DMS53 treated with DMSO at 0.1 percent for 48 hours (cell line): ENCODE results near the gene MYO9A.
"Not testable (repeated sequence)": the region's sequence is repeated elsewhere in the genome, so short reads cannot be mapped to it uniquely, and the experiment has no call there.

Experiments used
- DNase-seq: peaks from one replicate; lab custom pipeline; 2025; ENCODE audit not compliant: unreplicated experiment; lab: John Stamatoyannopoulos, UW

The MYO9A gene

DNA sequence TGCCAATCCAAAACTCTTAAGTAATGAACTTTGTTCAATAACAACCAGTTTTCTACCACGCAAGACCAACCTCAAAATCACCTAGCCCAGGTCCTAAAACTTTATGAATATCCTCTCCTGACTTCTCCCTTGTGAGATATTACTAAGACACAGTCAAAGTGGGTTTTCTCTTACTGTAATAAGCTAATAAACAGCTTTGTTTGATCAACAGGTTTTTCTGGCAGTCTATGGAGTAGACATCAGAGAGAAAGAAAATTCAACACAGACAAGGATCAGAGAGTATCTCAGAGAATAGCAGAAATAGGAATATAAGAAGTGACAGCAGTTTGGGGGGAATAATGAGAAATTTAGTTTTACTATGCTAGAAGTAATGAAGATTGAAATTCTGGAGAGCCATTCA is 228.0 kb downstream of the MYO9A start:
- DNase-seq = no peak

DNA sequence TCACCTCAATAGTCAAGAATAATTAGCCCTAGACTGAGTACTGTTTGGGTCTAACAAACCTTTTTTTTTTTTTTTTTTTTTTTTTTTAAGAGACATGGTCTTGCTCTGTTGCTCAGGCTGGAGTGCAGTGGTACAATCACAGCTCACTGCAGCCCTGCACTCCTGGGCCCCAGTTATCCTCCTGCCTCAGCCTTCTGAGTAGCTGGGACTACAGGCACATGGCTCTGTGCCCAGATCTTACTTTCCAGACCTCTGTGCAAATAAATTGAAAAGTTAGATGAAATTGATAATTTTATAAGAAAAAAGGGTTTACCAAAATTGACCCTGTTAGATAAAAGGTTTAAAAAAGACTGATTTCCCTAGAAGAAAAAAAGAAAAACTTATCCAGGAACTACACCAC is 228.6 kb downstream of the MYO9A start:
- no peak for DNase-seq

DNA sequence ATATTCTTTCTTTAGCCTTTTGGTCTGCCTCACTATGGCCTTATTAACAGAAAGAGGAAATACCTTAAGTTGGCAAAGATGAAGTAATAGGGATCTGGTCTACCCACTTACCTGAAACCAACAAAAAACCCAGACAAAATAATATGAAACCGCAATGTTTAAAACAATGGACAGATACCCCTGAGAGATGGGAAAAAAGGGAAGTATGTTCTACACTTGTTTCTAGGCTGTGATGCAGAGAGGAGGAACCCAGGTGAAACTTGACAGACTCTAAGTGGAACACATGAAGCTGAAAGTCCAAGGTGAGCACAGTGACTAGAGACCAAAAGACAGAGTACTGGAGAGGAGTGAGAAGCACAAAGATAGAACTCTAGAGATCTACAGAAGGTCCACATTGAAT is 229.2 kb downstream of the MYO9A start:
- DNase-seq = no peak

DNA sequence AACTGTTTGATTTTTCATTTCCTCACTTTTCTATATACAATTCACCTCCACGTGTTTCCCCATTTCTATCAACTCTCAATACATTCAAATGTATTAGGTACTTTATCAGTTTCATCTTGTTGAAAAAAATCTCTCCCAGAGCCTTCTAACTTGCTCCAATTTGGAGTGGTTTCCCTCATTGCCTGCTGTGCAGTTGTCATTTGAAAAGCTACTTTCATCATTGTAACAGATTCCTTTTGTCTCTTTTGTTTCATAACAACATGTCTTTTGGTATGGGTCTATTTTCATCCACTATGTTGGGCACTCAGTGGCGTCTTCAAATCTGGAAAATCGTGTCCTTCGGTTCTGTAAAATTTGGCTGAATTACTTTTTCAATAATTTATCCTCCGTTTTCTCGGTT is 232.6 kb downstream of the MYO9A start:
- no peak for DNase-seq

DNA sequence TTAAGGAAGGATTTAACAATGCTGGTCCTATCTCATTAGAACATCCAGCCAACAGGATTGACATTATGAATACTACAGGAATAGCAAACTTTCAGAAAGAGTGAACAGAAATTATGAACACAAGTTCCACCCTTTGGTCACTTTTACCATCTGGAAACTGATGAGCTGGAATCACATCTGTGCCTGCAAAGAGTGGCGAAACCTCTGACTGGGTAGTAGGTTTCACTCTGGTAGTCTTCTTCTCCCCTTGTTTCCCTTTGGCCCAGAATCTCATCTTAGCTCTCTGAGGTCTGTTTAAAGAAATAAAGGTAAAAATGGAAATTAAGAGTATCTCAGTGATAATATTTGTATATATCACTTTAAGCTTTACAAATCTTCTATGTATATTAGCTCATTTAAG is 234.5 kb downstream of the MYO9A start:
- no peak for DNase-seq

- no peak for DNase-seq
These were observed 237.7 kb downstream of the MYO9A start for GRCh38 chr15:71880276-71880675.

- no peak for DNase-seq
These were observed 243.7 kb downstream of the MYO9A start for GRCh38 chr15:71874245-71874644.

DNA sequence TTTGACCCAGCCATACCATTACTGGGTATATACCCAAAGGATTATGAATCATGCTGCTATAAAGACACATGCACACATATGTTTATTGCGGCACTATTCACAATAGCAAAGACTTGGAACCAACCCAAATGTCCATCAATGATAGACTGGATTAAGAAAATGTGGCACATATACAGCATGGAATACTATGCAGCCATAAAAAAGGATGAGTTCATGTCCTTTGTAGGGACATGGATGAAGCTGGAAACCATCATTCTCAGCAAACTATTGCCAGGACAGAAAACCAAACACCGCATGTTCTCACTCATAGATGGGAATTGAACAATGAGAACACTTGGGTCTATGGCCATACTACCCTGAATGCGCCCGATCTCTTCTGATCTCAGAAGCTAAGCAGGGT is 259.7 kb downstream of the MYO9A start:
- DNase-seq = not testable (repeated sequence)

DNA sequence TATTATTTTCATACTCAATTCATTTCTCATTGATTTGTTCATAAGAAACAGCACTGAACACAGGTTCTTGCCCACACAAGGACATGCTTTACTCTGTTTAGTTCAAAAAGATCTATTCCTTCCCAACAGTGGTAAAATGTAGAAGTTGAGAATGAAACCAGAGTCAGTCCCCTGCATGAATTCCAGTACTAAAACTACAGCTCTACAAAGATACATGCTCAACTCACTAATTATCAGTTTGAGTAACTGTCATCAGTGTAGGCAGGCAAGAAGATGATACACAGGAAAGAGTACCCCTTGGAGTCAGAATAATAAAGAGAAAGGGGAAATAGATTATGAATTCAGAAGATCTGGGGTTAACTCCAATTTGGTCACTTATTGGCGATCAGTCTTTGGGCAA is 264.4 kb downstream of the MYO9A start:
- DNase-seq = no peak

DNA sequence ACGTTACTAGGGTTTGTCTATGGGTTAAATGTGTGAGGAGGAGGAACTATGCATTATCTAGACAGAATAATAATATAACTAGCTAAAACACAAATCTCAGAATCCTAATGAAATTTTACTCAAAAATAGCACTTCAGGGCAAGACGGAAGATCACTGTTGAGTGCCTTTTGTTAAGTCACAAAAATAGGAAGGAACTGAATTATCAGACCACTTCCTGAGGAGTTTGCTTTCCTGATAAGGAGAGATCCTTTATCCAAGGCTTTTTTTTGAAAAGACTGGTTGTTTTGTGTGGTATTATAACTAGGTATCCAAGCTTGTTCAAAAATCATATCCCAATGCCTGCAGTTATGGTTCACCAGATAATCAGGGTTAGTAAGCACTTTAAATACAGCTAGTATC is 273.0 kb downstream of the MYO9A start:
- no peak for DNase-seq

DNA sequence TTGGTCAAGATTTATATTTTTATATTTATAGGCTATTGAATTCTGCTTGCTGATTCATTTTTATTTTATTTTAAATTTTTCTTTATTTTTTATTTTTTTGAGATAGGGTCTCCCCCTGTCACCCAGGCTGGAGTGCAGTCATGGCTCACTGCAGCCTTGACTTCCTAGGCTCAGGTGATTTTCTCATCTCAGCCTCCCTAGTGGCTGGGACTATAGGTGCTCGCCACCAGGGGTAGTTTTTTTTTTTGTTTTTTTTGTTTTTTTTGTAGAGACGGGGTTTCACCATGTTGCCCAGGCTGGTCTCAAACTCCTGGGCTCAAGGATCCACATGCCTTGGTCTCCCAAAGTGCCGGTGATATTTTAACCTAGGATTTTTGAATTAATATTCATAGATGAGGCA is 276.4 kb downstream of the MYO9A start:
- no peak for DNase-seq

GRCh38 chr15:71830981-71831380 is 287.0 kb downstream of the MYO9A start:
- no peak for DNase-seq

- no peak for DNase-seq
These were observed 291.8 kb downstream of the MYO9A start for GRCh38 chr15:71826196-71826595.

DNA sequence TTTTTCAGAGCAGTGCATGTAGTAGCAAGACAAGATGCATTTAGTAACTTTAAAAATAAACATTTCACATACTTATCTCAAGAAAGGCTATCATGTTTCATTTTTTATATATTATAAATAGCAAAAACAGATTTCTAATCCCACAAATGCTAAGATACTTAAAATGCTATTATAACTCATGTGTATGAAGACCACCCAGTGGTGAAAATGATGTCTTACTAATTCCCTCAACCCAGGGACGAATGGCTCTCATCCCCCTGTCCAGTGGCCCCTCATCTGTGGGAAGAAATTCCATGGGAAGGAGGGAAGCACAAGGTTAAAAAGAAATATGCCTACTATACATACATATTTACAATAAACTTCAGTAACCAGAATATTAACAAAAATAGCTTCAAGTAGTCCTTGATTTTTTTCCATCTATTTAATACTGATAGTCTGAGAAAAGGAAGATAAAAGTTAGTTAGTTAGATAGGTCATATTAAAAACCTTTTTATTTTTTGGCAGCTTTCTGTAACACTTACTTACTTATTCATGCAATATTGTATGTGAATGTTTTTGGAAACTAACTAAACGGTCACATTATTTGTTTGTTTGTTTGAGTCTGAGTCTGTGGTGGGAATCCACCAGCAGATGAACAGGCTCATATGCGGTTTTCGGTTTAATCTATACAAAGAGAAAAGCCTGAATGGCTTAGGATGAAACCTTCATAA is 292.8 kb downstream of the MYO9A start:
- DNase-seq = no peak

DNA sequence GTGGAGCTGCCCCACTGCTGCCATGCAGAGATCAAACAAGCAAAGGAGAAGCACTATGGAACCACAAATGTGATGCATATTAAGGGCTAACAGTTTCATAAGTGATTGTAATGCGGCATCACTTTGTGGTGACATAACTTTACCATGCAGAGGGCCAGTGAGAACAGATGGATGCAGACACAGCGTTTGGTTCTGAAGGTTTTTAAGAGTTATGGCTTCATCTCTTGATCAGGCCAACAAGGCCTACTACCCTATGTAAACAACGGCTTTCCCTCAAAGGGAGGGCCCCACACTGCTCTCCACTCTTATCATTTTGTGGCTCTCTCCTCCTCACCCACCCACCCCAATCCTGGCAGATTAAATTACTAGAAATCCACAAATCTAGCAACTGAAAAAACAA is 294.1 kb downstream of the MYO9A start:
- no peak for DNase-seq

DNA sequence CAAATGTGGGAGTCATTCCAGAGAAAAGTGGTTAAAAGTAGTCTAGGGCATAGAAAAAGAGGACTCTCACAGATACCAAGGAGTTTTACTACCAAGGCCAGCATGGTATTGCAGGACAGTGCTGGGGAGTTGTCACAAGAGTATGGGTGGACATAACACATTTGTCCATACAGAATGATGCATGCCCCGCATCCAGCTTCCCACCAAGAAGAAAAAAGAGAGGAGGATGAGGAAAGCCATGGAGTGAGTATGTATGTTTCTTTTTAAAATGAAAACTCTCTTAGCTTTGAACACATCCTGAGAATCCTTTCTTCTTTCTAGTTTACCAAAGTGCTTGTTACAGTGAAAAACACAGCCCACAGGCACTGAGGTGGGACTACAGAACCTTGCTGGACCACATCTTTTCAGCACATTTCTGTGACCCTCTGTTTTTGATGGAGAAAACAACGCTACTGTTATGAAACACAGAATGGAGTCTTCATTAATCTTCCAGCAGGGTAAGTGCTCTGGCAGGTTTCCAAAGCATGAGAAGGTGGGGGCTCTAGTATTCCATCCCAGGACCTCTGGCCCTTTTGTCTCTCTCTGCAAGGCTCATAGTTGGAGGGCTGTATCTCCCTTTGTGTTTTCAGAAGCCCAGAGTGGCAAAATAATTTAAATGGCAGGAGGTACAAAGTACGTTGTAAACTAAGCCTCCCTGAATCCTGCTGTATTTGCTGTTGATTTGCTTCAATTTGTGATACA is 294.9 kb downstream of the MYO9A start:
- DNase-seq = no peak

- DNase-seq = no peak
These were observed 296.3 kb downstream of the MYO9A start for GRCh38 chr15:71821547-71822129.

GRCh38 chr15:71820127-71820526 is 297.8 kb downstream of the MYO9A start:
- no peak for DNase-seq

DNA sequence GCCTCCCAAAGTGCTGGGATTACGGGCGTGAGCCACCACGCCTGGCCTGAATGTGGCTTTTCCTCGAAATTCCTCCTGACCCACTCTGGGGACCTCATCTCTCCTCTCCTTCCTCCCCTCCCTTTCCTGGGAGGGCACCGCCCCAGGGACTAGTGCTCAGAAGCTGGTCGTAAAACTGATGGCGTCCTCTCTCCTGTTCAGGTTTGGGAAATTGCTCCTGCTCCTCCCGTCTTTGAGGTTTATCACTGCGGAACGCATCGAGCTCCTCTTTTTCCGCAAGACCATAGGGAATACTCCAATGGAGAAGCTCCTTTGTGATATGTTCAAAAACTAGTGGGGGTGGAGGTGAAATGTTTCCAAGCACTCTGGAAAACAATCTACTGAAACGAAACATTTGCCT is 300.6 kb downstream of the MYO9A start:
- DNase-seq = no peak

- DNase-seq = no peak
These were observed 302.6 kb downstream of the MYO9A start for GRCh38 chr15:71815301-71815700.

DNA sequence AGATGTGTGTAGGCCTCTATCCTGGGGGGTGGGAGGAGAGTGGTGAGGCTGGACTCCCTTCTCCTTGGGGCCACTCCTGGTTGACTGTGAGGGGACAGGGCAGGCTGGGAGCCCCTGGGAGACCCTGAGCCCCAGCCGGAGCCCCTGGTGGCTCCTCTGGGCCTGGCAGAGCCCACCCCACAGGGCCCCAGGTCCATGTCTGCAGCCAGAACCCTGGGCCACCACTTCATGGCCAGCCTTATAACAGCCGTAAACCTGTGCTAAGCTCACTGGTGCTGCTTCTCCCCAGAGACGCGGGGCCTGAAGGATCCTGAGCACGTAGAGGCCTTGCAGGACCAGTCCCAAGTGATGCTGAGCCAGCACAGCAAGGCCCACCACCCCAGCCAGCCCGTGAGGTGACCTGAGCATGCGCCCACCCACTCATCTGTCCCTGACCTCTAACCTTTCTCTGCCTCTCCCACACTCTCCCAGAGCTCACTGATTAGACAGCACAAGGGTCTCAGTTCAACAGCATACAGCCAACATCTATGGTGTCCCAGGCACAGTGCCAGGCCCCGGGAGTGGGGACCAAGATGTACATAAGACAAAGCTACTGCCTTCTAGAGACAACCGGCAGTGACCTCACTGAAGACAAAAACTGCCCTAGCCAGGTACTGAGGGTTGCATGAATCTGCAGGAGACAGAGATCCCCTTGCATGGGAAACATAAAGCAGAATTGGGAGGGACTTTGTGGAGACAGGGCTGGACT is 304.1 kb downstream of the MYO9A start:
- DNase-seq = no peak
